ENCODE measurements around the gene NR6A1.

- no peak for TF ChIP-seq POLR2A (IDR thresholded peaks at IDR 0.05; ENCODE audit: low read length)
- no peak for TF ChIP-seq GATA1 (IDR thresholded peaks at IDR 0.05; ENCODE audit: low read depth, low read length)
Observed at GRCh38 chr9:124489222-124489621, 281.9 kb downstream of the NR6A1 start.
